ENCODE measurements around the gene SPAG16. TPM values are rescaled to one million over a fixed set of nuclear protein-coding genes. Genes with fewer than 3 reads are reported as not detected.

SPAG16 gene
- polyA plus RNA-seq, 1 of the 3 experiments (the other 2 are of a cell fraction) = 29.5 TPM

- TF ChIP-seq GABPA (IDR thresholded peaks at IDR 0.05; ENCODE audit: low read depth) (no peak), RXRA (IDR thresholded peaks at IDR 0.05; ENCODE audit: borderline replicate concordance, low read depth) (no peak)
Measured at GRCh38 chr2:214389334-214389733, 1105.1 kb downstream of the SPAG16 start (continued).

- ChIA-PET CTCF (interaction anchor here (0.7 to 1.2 kb wide), 3 partner anchors 16 to 45 kb away, joined by 3 read pairs; partner anchors contain the start of gene VWC2L), POLR2A (no interaction called here)
- Histone ChIP-seq H3K27ac (ENCODE audit: low read depth in 2 of 2, low read length in 1 of 2) (no peak overlapping the region), H3K4me3 (ENCODE audit: low read depth in 2 of 2, low read length in 1 of 2) (no peak overlapping the region), H3K9ac (no peak overlapping the region), H4K20me1 (ENCODE audit: insufficient read depth) (no peaks in the 10 kb centered on the region), H3K9me3 (no peaks in the 10 kb centered on the region), H3K9me2 (no peaks in the 10 kb centered on the region), H2AFZ (ENCODE audit: low read depth) (no peak overlapping the region), H3K36me3 (replicated peaks in 1 of 2; ENCODE audit: control insufficient read depth in 1 of 2, insufficient read depth in 2 of 2, low read length in 1 of 2) (no peaks in the 10 kb centered on the region), H3K79me2 (ENCODE audit: insufficient read depth) (no peaks in the 10 kb centered on the region), H3K27me3 (ENCODE audit: insufficient read depth) (no peaks in the 10 kb centered on the region), H3K4me2 (no peak overlapping the region), H3K4me1 (ENCODE audit: control insufficient read depth in 1 of 2, insufficient read depth in 2 of 2, low read depth in 1 of 2, low read length in 1 of 2) (no peaks in the 10 kb centered on the region), H3F3A (replicated peaks; ENCODE audit: insufficient read depth) (no peaks in the 10 kb centered on the region)
- no peak for DNase-seq
- TF ChIP-seq GATA2 (CRISPR knock-in tag; IDR thresholded peaks at IDR 0.05) = no peak
- TF ChIP-seq POLR2AphosphoS5 (IDR thresholded peaks at IDR 0.05; ENCODE audit: low read depth, low read length) = no peak
- no peak for TF ChIP-seq RFX5 (IDR thresholded peaks at IDR 0.05; ENCODE audit: low read length)
- TF ChIP-seq EP300 (IDR thresholded peaks at IDR 0.05; ENCODE audit: borderline replicate concordance in 1 of 2, low read depth in 1 of 2, low read length in 1 of 2) = no peak
- TF ChIP-seq TEAD4 (IDR thresholded peaks at IDR 0.05; ENCODE audit: borderline replicate concordance, insufficient read depth) = no peak
- no peak for TF ChIP-seq CHD2 (IDR thresholded peaks at IDR 0.05; ENCODE audit: low read length, partially characterized antibody)
- TF ChIP-seq CTCF (IDR thresholded peaks at IDR 0.05) = no peak
- TF ChIP-seq GABPA (IDR thresholded peaks at IDR 0.05; ENCODE audit: low read depth) = no peak
- TF ChIP-seq MXI1 (IDR thresholded peaks at IDR 0.05; ENCODE audit: low read depth, low read length) = no peak
Measured at GRCh38 chr2:214393796-214394195, 1109.5 kb downstream of the SPAG16 start.

GRCh38 chr2:214395040-214395439 lies 1110.8 kb downstream of the SPAG16 start:
- Histone ChIP-seq H4K20me1 (ENCODE audit: insufficient read depth) (no peaks in the 10 kb centered on the region), H3K4me3 (ENCODE audit: low read depth in 2 of 2, low read length in 1 of 2) (no peak overlapping the region), H3K4me1 (ENCODE audit: control insufficient read depth in 1 of 2, insufficient read depth in 2 of 2, low read depth in 1 of 2, low read length in 1 of 2) (no peaks in the 10 kb centered on the region), H3F3A (replicated peaks; ENCODE audit: insufficient read depth) (no peaks in the 10 kb centered on the region), H2AFZ (ENCODE audit: low read depth) (no peak overlapping the region), H3K9me3 (no peaks in the 10 kb centered on the region), H3K4me2 (no peak overlapping the region), H3K27ac (ENCODE audit: low read depth in 2 of 2, low read length in 1 of 2) (no peak overlapping the region), H3K9ac (no peak overlapping the region), H3K27me3 (ENCODE audit: insufficient read depth) (no peaks in the 10 kb centered on the region), H3K79me2 (ENCODE audit: insufficient read depth) (no peaks in the 10 kb centered on the region), H3K36me3 (replicated peaks in 1 of 2; ENCODE audit: control insufficient read depth in 1 of 2, insufficient read depth in 2 of 2, low read length in 1 of 2) (no peaks in the 10 kb centered on the region), H3K9me2 (no peaks in the 10 kb centered on the region)
- WGBS (ENCODE audit: low lambda C conversion rate) = 43% methylated on average over 1 of the region's 1 CpG
- CTCF ChIA-PET = interaction anchor here (1.2 kb wide), 1 partner anchor 14 kb away, joined by 3 read pairs; no protein-coding TSS in a partner anchor
- no peak for DNase-seq
- POLR2A ChIA-PET = no interaction called here
- TF ChIP-seq POLR2AphosphoS5 (IDR thresholded peaks at IDR 0.05; ENCODE audit: low read depth, low read length) = no peak
- no peak for TF ChIP-seq YY1 (IDR thresholded peaks at IDR 0.05; ENCODE audit: low read depth)
- no peak for TF ChIP-seq CTCF (IDR thresholded peaks at IDR 0.05)
- no peak for TF ChIP-seq TAF1 (IDR thresholded peaks at IDR 0.05; ENCODE audit: borderline replicate concordance, low read depth, low read length)
- no peak for TF ChIP-seq TEAD4 (IDR thresholded peaks at IDR 0.05; ENCODE audit: borderline replicate concordance, insufficient read depth)
- no peak for TF ChIP-seq USF1 (IDR thresholded peaks at IDR 0.05; ENCODE audit: borderline replicate concordance, low read depth)
- no peak for TF ChIP-seq FOXJ3 (CRISPR knock-in tag; IDR thresholded peaks at IDR 0.05)
- no peak for TF ChIP-seq SMC3 (IDR thresholded peaks at IDR 0.05; ENCODE audit: low read depth, low read length)
- TF ChIP-seq FOXM1 (IDR thresholded peaks at IDR 0.05; ENCODE audit: low read depth) = no peak
- TF ChIP-seq REST (IDR thresholded peaks at IDR 0.05; ENCODE audit: low read depth, low read length) = no peak
- TF ChIP-seq RXRA (IDR thresholded peaks at IDR 0.05; ENCODE audit: borderline replicate concordance, low read depth) = no peak
- no peak for TF ChIP-seq NRF1 (IDR thresholded peaks at IDR 0.05; ENCODE audit: low read depth, low read length)
